C4-2B (cell line): ENCODE data around the gene CSMD2.

Source experiments
- H3K27ac ChIP-seq: fragments of 450-650 bp; 2 replicates; pipeline ENCODE4 v1.5.1; 2017
- ZFX ChIP-seq: fragments of 450-650 bp; IDR thresholded peaks from 2 replicates; pipeline ENCODE4 v1.6.1; 2017
- TF ChIP-seq, protein P1 (sequence below): fragments of 450-650 bp; conservative IDR thresholded peaks from 2 replicates; pipeline ENCODE4 v1.5.1; 2017; ENCODE audit warnings: mild to moderate bottlenecking

The CSMD2 gene

DNA sequence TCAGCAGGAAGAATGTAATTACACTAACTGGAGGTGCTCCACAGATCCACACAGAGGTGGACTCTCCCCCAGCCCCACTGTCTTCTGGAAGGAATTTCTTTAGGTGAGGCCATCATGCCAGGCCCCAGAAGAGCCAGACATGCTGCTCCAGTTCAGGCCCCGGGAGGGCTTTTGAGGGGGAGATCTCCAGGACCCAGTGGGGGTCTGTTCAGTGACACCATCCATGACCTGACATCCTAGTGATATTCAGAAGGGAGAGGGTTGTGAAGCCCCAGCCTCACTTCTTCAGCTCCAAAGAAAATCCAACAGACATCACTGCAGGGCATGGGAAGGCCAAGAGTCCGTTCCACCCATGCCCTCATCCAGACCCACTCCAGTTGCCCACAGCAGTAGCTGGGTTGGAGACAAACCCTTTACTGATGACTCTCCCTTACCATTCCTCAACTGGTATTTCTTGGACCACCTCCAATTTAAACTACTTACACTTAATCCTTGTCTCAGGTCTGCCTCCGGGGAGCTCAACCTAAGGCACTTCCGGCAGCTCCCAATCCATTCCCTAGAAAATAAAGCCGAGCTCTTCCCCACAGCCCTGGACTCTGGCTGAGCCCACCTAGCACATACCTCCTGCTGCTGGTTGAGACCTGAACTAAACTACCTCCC lies 39.2 kb downstream of the CSMD2 start:
- no peak for TF ChIP-seq ZFX
- TF ChIP-seq, protein P1, sequence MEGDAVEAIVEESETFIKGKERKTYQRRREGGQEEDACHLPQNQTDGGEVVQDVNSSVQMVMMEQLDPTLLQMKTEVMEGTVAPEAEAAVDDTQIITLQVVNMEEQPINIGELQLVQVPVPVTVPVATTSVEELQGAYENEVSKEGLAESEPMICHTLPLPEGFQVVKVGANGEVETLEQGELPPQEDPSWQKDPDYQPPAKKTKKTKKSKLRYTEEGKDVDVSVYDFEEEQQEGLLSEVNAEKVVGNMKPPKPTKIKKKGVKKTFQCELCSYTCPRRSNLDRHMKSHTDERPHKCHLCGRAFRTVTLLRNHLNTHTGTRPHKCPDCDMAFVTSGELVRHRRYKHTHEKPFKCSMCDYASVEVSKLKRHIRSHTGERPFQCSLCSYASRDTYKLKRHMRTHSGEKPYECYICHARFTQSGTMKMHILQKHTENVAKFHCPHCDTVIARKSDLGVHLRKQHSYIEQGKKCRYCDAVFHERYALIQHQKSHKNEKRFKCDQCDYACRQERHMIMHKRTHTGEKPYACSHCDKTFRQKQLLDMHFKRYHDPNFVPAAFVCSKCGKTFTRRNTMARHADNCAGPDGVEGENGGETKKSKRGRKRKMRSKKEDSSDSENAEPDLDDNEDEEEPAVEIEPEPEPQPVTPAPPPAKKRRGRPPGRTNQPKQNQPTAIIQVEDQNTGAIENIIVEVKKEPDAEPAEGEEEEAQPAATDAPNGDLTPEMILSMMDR: no peak
- no peak overlapping the region for H3K27ac ChIP-seq

DNA sequence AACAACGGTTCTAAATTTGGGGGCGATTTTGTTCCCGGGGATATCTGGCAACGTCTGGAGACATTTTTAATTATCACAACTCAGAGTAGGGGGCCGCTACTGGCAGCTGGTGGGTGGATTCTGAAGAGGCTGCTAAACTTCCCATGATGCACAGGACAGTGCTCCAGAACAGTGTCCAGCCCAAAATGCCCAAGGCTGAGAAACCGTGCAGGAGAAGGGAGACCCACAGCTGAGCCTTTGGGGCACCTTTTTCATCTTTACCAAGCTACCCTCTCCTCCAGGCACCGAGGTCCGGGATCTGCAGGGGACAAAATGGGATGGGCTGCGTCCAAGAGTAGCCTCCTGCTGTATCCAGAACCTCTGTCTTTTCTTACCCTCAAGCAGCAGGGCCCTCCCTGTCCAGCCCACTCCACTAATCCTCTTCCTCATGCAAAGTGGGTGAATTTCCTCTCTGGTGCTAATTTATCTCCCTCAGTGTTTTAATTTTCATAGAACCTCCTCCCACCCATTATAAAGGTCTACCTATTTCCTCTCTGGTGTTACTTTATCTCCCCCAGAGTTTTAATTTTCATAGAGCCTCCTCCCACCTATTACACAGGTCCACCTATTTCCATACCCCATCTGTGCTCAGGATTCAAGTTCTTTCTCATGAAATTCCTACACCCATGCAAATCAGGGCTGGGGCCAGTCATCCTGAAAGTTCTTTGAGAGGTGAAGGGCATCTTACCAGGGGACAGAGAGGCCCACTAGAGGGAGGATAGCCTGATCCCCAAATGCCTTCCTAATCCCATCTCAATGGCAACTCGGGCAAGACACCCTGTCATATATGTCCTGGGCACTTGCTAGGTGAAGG lies 42.7 kb downstream of the CSMD2 start:
- H3K27ac ChIP-seq: no peak overlapping the region
- no peak for TF ChIP-seq ZFX
- TF ChIP-seq, protein P1: no peak

DNA sequence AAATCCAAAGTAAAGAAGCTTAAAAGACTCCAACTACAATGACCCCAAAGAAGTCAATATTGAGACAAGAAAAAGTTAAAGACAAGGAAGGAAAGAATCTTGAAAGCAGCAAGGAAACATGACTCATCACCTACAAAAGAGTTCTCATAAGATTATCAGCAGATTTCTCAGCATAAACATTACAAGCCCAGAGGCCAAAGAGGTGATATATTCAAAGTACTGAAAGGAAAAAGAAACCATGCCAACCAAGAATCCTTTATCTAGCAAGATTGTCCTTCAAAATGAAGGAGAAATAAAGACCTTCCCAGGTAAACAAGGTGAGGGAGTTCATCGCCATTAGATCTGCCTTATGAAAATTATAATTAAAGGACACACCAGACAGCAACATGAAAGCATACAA lies 49.8 kb downstream of the CSMD2 start:
- TF ChIP-seq ZFX: no peak
- TF ChIP-seq, protein P1: no peak
- no peak overlapping the region for H3K27ac ChIP-seq

DNA sequence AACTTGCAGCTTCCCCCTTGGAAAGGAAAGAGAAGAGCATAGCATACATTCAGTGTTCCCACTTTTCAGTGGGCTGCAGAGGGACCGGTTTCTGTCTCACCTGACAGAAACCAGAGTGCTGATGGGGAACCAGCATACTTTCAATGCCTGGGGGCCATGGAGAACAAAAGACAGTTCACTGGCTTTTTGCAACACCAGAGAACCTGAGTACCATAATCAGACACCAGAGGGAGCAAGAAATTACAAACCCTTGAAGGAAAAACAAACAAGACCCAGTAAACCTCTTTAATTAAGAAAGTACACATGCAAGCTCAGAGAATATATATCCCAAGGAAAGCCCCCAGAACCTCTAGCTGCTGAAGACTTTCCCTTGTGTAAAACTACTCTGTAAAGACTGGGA lies 51.1 kb downstream of the CSMD2 start:
- no peak overlapping the region for H3K27ac ChIP-seq
- TF ChIP-seq ZFX: no peak
- TF ChIP-seq, protein P1: peak; percentile 69

DNA sequence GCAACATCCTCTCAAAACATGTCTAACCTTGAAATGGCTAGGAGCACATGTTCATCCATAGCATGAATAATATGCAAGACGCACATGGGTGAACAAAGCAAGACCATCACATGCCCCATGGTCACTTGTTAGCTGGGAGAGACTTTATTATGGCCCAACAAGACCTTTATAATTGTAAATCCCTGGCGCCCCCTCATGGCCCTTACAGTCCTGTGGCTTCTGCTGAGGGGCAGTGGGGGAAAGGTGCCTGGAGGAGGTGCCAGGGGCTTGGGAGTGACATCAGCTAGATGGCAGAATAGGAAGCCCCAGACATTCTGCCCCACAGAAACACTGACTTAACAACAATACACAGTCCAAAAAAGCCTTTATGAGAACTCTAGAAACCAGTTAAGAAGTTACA lies 51.7 kb downstream of the CSMD2 start:
- TF ChIP-seq, protein P1: no peak
- no peak for TF ChIP-seq ZFX
- no peak overlapping the region for H3K27ac ChIP-seq

DNA sequence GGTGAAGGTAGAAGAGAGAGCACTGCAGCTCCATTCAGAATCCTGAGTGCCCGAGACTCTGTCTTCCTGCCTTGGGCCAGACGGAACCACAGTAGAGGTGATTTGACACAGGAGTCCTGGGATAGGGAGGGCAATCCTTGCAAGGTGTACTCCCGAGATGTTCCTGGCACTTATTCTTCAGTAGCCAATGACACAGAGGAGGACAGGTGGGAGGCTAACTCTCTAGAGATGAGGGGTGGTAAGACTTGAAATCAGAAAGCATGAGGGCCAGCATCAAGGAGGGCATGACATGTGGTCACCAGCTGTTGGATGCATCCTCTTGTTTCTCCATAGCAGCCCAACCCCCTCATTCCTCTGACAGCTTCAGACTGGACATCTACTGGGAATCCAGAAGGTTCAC lies 56.3 kb downstream of the CSMD2 start:
- no peak overlapping the region for H3K27ac ChIP-seq
- TF ChIP-seq, protein P1: no peak
- no peak for TF ChIP-seq ZFX

DNA sequence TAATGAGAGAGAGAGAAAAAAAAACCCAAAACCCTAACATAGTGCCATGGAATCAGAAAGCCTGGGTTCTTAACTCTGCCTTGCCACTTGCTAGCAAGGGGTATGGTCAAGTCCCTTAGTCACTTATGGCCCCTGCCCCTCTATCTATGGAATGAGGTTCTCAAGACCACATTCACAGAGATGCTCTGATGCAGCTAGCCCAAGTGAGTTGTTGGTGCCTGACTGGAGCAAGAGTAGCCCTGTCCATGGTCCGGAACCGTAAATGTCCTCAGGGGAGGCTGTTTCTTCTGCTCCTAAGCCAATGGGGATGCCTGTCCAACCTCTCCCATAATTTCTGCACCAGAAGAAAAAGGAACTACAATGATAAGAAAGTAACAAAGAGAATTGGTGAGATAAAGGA lies 56.8 kb downstream of the CSMD2 start:
- H3K27ac ChIP-seq: no peak overlapping the region
- TF ChIP-seq, protein P1: no peak
- no peak for TF ChIP-seq ZFX
